ENCODE data around the gene PRKAR2B.

Gene PRKAR2B

DNA sequence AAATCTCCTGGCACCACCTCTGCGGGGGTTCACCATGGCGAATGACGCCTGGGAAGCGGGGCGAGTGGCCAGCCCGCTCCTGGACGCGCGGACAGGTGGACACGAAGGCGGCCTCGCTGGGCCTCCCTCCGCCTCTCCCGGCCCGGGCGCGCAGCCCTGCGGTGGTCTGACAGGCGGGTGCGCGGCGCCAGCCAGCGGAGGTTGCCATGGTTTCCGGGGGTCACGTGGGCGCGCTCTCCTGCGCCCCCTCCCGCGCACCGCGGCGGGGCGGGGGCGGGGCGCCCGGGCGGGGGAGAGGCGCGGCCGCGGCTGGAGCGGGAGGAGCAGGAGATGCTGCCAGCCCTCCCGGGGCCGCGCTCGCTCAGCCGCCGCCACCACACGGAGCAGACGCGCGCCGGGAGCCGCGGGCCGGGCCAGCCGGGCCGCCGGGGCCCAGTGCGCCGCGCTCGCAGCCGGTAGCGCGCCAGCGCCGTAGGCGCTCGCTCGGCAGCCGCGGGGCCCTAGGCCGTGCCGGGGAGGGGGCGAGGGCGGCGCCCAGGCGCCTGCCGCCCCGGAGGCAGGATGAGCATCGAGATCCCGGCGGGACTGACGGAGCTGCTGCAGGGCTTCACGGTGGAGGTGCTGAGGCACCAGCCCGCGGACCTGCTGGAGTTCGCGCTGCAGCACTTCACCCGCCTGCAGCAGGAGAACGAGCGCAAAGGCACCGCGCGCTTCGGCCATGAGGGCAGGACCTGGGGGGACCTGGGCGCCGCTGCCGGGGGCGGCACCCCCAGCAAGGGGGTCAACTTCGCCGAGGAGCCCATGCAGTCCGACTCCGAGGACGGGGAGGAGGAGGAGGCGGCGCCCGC is at the start of gene PRKAR2B:
TSS of gene PRKAR2B (plus strand) at position 359 of the 848 bp plus-strand sequence. CDS start at position 562, 203 bp downstream.
- DNase-seq = peak; percentile 96

DNA sequence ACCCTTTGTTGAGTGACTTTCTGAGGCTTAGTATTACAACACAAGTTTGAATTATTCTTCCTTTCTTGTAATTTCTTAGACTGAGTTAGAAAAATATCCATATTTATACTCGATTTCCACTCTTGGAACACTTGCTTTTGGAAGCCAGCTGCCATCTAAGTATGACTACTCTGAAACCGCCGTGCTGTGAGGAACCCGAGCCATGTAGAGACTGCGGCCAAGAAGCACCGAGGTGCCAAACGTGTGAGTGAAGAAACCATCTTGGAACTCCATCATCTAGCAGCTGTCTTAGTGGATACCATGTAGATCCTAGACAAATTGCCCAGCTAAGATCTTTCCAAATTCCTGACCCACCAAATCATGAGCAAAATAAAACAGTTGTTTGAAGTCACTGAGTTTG is 49.7 kb upstream of the PRKAR2B start:
- no peak for DNase-seq

- no peak for DNase-seq
These were observed 46.8 kb upstream of the PRKAR2B start for GRCh38 chr7:106997487-106998271.

DNA sequence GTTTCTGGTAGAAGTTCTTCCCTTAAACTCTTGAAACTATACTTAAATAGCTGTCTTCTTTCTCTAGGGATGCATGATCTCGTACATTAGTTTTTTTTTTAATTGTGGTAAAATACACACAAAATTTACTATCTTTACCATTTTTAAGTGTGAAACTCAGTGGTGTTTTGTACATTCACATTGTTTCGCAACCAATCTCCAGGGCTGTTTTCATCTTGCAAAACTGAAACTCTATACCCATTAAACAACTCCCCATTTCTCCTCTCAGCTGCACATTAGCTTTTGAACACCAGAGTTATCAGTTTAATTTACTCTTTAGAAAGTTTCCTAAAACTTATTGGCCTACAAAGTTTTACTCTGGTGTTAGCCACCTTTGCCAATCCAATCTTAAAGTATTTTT is 45.5 kb upstream of the PRKAR2B start:
- DNase-seq = no peak

DNA sequence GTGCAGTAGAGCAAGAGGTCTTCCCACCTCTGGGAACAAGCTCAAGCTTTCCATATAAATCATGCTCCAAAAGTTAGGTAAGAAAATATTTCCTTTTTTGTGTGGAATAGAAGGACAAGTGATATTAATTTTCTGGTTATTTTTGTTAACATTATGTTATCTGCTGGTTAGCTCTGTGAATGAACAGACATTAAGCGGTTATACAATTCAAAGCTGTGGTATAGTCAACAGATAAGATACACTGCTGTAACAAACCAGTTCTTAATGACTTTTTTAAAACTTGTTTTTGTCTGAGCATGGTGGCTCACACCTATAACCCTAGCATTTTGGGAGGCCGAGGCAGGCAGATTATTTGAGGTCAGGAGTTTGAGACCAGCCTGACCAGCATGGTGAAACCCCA is 43.0 kb upstream of the PRKAR2B start:
- DNase-seq = no peak

DNA sequence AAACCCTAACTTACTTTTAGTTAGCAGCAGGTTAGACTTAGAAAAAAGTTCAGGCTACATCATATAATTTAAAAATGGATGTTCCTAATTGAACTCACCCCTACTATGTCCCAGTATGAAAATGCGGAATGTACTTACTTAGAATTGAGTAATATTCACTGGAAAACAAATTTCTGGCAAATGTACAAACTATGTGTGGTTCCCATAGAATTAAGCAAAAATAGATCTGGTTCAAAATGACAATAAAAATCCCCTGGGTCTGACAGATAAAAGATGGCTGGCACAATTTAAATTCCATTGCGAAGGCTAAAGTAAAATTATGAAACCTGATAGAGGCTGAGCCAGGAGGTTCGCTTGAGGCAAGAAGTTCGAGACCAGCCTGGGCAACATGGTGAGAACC is 42.4 kb upstream of the PRKAR2B start:
- no peak for DNase-seq

GRCh38 chr7:107002529-107002998 is 41.9 kb upstream of the PRKAR2B start:
- no peak for DNase-seq

- DNase-seq = no peak
These were observed 37.3 kb upstream of the PRKAR2B start for GRCh38 chr7:107007007-107007891.

GRCh38 chr7:107007892-107008287 is 36.6 kb upstream of the PRKAR2B start:
- no peak for DNase-seq

GRCh38 chr7:107009846-107010203 is 34.7 kb upstream of the PRKAR2B start:
- DNase-seq = no peak

DNA sequence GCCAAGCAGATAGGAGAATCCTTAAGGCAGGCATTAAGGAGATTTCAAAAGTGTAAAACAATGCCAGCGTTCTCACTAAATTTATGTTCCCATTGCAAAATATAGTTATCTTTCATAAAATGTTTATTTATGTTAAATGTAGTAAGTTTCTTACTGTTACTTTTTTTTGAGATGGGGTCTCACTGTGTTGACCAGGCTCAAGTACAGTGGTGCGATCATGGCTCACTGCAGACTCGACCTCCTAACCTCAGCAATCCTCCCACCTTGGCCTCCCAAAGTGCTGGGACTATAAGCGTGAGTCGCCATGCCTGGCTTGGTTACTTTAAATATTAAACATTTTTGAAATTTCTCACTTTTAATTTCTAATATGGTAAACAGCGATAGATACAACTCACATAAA is 31.8 kb upstream of the PRKAR2B start:
- no peak for DNase-seq

GRCh38 chr7:107014387-107015023 is 30.0 kb upstream of the PRKAR2B start:
- no peak for DNase-seq

DNA sequence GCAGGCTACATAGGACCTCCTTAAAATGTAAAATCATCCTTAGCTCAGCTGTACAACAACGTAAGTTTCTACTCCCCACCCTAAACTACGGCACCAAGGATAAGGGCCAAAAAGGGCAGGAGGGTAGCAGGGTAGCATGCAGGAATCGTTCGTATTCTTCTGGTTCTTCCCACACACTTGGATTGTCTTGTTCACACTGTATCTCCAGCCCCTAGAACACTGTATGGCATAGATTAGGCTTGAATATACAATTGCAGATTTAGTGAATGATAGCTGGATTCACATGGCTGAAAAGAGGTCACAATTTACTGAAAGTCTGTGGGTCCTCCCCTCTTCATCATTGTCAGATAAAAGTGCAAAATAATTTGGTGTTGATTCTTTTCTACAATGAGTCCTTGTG is 28.2 kb upstream of the PRKAR2B start:
- DNase-seq = no peak

GRCh38 chr7:107017965-107018719 is 26.4 kb upstream of the PRKAR2B start:
- no peak for DNase-seq

DNA sequence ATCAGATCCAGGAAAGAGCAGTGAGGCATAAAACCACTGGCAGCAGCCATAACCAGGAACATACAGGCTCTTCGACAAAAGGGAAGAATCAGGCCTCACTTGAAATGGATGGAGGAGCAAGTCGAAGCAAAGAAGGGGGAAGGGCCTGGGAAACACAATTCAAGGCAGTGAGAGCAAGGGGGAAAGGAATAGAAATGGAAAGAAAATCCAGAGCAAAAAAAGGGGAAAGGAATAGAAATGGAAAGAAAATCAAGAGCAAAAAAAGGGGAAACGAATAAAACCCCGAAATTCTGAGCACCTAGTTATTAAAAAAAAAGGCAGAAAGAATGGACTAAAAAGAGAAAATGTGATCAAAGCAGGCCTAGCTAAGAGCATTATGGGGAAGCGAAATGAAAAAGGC is 24.1 kb upstream of the PRKAR2B start:
- no peak for DNase-seq

DNA sequence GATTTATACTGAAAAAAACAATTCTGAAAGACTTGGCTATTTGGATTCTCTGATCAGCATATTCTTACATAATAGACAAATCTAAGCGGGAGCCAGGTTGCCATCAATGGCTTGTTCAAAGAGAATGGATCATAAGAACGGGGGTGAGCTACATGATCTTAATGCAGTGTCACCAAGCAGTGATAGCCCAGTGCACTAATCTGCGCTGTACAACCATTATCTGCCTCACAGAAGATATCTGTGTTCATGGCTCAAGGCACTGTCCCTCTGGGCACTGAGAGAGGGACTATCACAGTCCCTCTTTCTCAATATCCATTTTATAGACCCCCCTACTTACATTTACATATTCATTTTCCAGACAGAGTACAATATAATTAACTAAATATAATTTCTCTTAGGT is 22.9 kb upstream of the PRKAR2B start:
- DNase-seq = no peak

GRCh38 chr7:107023522-107024151 is 20.9 kb upstream of the PRKAR2B start:
- DNase-seq = no peak

DNA sequence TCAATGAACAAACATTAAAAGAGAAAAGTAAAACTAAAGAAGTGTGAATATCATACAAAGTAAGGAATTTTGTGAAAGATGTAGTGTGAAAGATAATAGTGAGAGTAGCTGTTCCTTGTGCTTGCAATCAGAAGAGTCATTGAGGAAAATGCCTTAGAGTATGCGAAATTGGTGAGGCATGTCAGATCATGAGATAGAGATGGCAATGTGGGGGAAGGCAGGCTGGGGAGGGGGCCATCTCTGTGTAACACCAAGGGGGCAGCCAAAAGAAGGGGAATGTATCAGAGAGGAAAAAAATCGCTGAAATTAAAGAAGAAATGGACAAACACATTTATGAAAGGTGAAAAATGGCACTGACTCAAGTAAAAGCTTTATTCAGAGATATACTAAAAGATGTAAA is 19.6 kb upstream of the PRKAR2B start:
- no peak for DNase-seq

- no peak for DNase-seq
These were observed 18.9 kb upstream of the PRKAR2B start for GRCh38 chr7:107025449-107026103.

DNA sequence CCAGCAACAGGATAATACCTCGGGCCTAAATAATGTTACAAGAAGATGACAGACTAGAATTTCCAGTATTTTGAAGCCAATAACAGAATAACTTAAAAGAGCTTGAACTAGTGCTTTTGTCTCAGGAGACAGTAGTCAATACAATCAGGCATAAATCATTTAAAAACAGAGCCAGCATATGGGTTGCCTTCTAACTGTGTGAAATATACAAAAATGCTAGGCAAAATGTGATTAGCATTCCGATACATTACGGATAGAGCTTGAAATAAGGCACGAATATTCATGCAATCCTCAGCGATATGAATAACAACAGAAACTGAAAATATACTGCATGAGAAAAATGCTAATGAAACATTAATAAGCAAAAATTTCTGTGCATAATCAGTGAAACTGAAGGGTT is 18.3 kb upstream of the PRKAR2B start:
- DNase-seq = no peak

GRCh38 chr7:107027208-107027607 is 17.3 kb upstream of the PRKAR2B start:
- no peak for DNase-seq
